Panc1 (cell line): ENCODE data around the gene TRAPPC1. TPM values are rescaled to one million over a fixed set of nuclear protein-coding genes. Genes with fewer than 3 reads are reported as not detected.

Source experiments
- ATAC-seq: fragments of 200-7000 bp; cut with Tn5 transposase; 2 replicates; pipeline ENCODE4 v1.9.1; 2020; ENCODE audit warnings: mild to moderate bottlenecking, moderate library complexity
- BruUV-seq: library from RNA; stranded (reverse); fragments of 400-500 nt; replicated peaks from 2 replicates; lab custom pipeline; 2021; lab: Mats Ljungman, UMichigan
- CTCF ChIA-PET: fragments of 300-600 bp; sonication (Branson Sonifier 250); formaldehyde crosslinking; loops from one replicate; lab custom pipeline; 2022; ENCODE audit warnings: antibody characterized with exemption; lab: Charles Lee
- POLR2A ChIA-PET: fragments of 300-600 bp; sonication (Branson Sonifier 250); formaldehyde crosslinking; loops from one replicate; lab custom pipeline; 2022; ENCODE audit warnings: antibody characterized with exemption; lab: Charles Lee
- DNase-seq: peaks from one replicate; pipeline ENCODE4 v3.0.0-alpha.2; 2010; ENCODE audit warnings: low read depth, low spot score
- H3K27ac ChIP-seq: 2 replicates; pipeline ENCODE4 v1.5.1; 2011; ENCODE audit warnings: mild to moderate bottlenecking, low read length, inconsistent platforms
- H3K27me3 ChIP-seq: fragments of 200-500 bp; sonication (Bioruptor generic); 2 replicates; pipeline ENCODE4 v1.6.0; 2014; ENCODE audit warnings: low read length, inconsistent platforms; ENCODE audit not compliant: control insufficient read depth, insufficient read depth
- H3K36me3 ChIP-seq: fragments of 200-500 bp; sonication (Bioruptor generic); 2 replicates; pipeline ENCODE4 v1.5.1; 2014; ENCODE audit warnings: inconsistent platforms, mild to moderate bottlenecking, low read length, moderate library complexity; ENCODE audit not compliant: control insufficient read depth, insufficient read depth
- H3K4me1 ChIP-seq: 2 replicates; pipeline ENCODE4 v1.5.1; 2011; ENCODE audit warnings: inconsistent platforms, mild to moderate bottlenecking, low read length, moderate library complexity; ENCODE audit not compliant: control insufficient read depth, insufficient read depth
- H3K4me3 ChIP-seq, 2 experiments: 2 replicates each; pipeline ENCODE4 v1.5.1; 2011 to 2012; ENCODE audit warnings: low read depth in 2 of 2, low read length in 2 of 2, mild to moderate bottlenecking in 2 of 2, inconsistent platforms in 1 of 2, moderate library complexity in 1 of 2
- H3K9me3 ChIP-seq: fragments of 200-500 bp; sonication (Bioruptor generic); 2 replicates; pipeline ENCODE4 v1.5.1; 2014; ENCODE audit warnings: low read depth, mild to moderate bottlenecking, inconsistent platforms, low read length, moderate library complexity; ENCODE audit not compliant: control insufficient read depth, insufficient read depth
- CTCF ChIP-seq: fragments of 450-650 bp; IDR thresholded peaks from 2 replicates; pipeline ENCODE4 v1.5.1; 2017; ENCODE audit warnings: mild to moderate bottlenecking
- POLR2AphosphoS5 ChIP-seq: IDR thresholded peaks from 2 replicates; pipeline ENCODE4 v1.6.1; 2012; ENCODE audit warnings: mild to moderate bottlenecking, low read depth, low read length, moderate library complexity
- REST ChIP-seq, 2 experiments: IDR thresholded peaks; 2 replicates each; pipeline ENCODE4 v1.6.1; 2011 to 2012; ENCODE audit warnings: low read depth in 2 of 2, control low read depth in 1 of 2, low read length in 1 of 2, mild to moderate bottlenecking in 1 of 2, moderate library complexity in 1 of 2; ENCODE audit not compliant: insufficient read depth in 1 of 2
- SIN3A ChIP-seq: IDR thresholded peaks from 2 replicates; pipeline ENCODE4 v1.6.1; 2012; ENCODE audit warnings: low read depth, mild to moderate bottlenecking, low read length, moderate library complexity, borderline replicate concordance; ENCODE audit not compliant: insufficient read depth
- TCF7L2 ChIP-seq: IDR thresholded peaks from 2 replicates; pipeline ENCODE4 v1.6.1; 2011; ENCODE audit warnings: mild to moderate bottlenecking, low read depth, low read length, inconsistent platforms
- in situ Hi-C: cut with HindIII; loops from 2 replicates; pipeline ENCODE4 v1.10.0; 2016; ENCODE audit warnings: low sequenced_read_pairs, low pct_unique_long_range_greater_than_20kb
- intact Hi-C: fragments of 100-400 bp; cut with micrococcal nuclease; formaldehyde crosslinking; loops from one replicate; pipeline ENCODE4 v1.10.0; 2022; ENCODE audit not compliant: unreplicated experiment
- total RNA-seq: library from RNA; stranded (reverse); gene quantifications from one replicate; pipeline ENCODE4 v1.2.1, GENCODE V29; 2021; ENCODE audit not compliant: unreplicated experiment

TRAPPC1 gene
- total RNA-seq, 1 experiment from 2014 or later = 154 TPM

- H3K27ac ChIP-seq = no peak overlapping the region
- no peaks in the 10 kb centered on the region for H3K9me3 ChIP-seq
- CTCF ChIA-PET = no interaction called here
- no peaks in the 10 kb centered on the region for H3K4me1 ChIP-seq
- DNase-seq (no peak), ATAC-seq (no peak)
- BruUV-seq = no TSS peak
- no peak overlapping the region for H3K4me3 ChIP-seq
- peaks cover 8% of the 10 kb centered on the region for H3K36me3 ChIP-seq
- intact Hi-C loops (no loop called here), in situ Hi-C loops (no loop called here)
- POLR2A ChIA-PET = no interaction called here
- TF ChIP-seq SIN3A = no peak
- TF ChIP-seq REST (IDR thresholded peaks at IDR 0.05; ENCODE audit: insufficient read depth in 1 of 2, low read depth in 2 of 2, low read length in 1 of 2) = no peak
- no peak for TF ChIP-seq TCF7L2
- no peak for TF ChIP-seq POLR2AphosphoS5
- H3K27me3 ChIP-seq = no peaks in the 10 kb centered on the region
These were observed 19.5 kb upstream of the TRAPPC1 start for GRCh38 chr17:7951143-7951792.

- in situ Hi-C loops = no loop called here
- TF ChIP-seq CTCF (no peak), POLR2AphosphoS5 (no peak), SIN3A (no peak), TCF7L2 (no peak), REST (IDR thresholded peaks at IDR 0.05; ENCODE audit: insufficient read depth in 1 of 2, low read depth in 2 of 2, low read length in 1 of 2) (no peak)
- CTCF ChIA-PET = no interaction called here
These were observed 18.8 kb upstream of the TRAPPC1 start for GRCh38 chr17:7950578-7950977.

More at GRCh38 chr17:7950578-7950977, 18.8 kb upstream of the TRAPPC1 start:
- intact Hi-C loops = no loop called here
- Histone ChIP-seq H3K4me1 (no peaks in the 10 kb centered on the region), H3K9me3 (no peaks in the 10 kb centered on the region), H3K36me3 (peaks cover 14% of the 10 kb centered on the region), H3K27ac (no peak overlapping the region), H3K4me3 (no peak overlapping the region), H3K27me3 (no peaks in the 10 kb centered on the region)
- POLR2A ChIA-PET = no interaction called here
- BruUV-seq = no TSS peak
- ATAC-seq (no peak), DNase-seq (no peak)
